Glutamatergic neuron (in vitro differentiated cells): ENCODE data around the gene CFAP73. TPM values are rescaled to one million over a fixed set of nuclear protein-coding genes. Genes with fewer than 3 reads are reported as not detected.

Source experiments
- DNase-seq: peaks from one replicate; pipeline ENCODE4 v3.0.0; 2022
- H3K27ac Mint-ChIP-seq: one replicate; pipeline ENCODE4 v1.8.0; 2020; ENCODE audit warnings: mild to moderate bottlenecking, mixed read lengths, inconsistent platforms; ENCODE audit not compliant: unreplicated experiment
- H3K27me3 Mint-ChIP-seq: one replicate; pipeline ENCODE4 v1.8.0; 2020; ENCODE audit warnings: mild to moderate bottlenecking, moderate library complexity, mixed read lengths, inconsistent platforms; ENCODE audit not compliant: unreplicated experiment
- H3K36me3 Mint-ChIP-seq: one replicate; pipeline ENCODE4 v1.8.0; 2020; ENCODE audit warnings: mild to moderate bottlenecking, mixed read lengths, inconsistent platforms; ENCODE audit not compliant: unreplicated experiment
- H3K4me1 Mint-ChIP-seq: one replicate; pipeline ENCODE4 v1.8.0; 2020; ENCODE audit warnings: mild to moderate bottlenecking, low read depth, mixed read lengths, inconsistent platforms; ENCODE audit not compliant: unreplicated experiment
- H3K4me3 Mint-ChIP-seq: one replicate; pipeline ENCODE4 v1.8.0; 2020; ENCODE audit warnings: mild to moderate bottlenecking, mixed read lengths, inconsistent platforms; ENCODE audit not compliant: unreplicated experiment
- H3K9me3 Mint-ChIP-seq: one replicate; pipeline ENCODE4 v1.8.0; 2020; ENCODE audit warnings: mild to moderate bottlenecking, moderate library complexity, mixed read lengths, inconsistent platforms; ENCODE audit not compliant: unreplicated experiment
- CTCF ChIP-seq: fragments of 200-600 bp; sonication (generic); IDR thresholded peaks from one replicate; pipeline ENCODE4 v1.5.0; 2021; ENCODE audit not compliant: partially characterized antibody, unreplicated experiment
- total RNA-seq: library from RNA; stranded (reverse); fragmentation: NEBNext Ultra II Directional; extraction: Animal tissue kit (Norgen Biotek cat#: 25700); gene quantifications from one replicate; pipeline ENCODE4 v1.2.1, GENCODE V29; 2021; ENCODE audit not compliant: unreplicated experiment

CFAP73 gene
- total RNA-seq, 1 donor from 2014 or later: not detected

GRCh38 chr12:113152835-113153814, 3.6 kb downstream of the CFAP73 start:
- H3K9me3 Mint-ChIP-seq: peaks cover 2% of the 10 kb centered on the region
- no peaks in the 10 kb centered on the region for H3K36me3 Mint-ChIP-seq
- H3K4me3 Mint-ChIP-seq: peak overlapping the region; percentile 55
- no peak for TF ChIP-seq CTCF
- DNase-seq: peak; percentile 69
- no peak overlapping the region for H3K27ac Mint-ChIP-seq
- H3K4me1 Mint-ChIP-seq: peaks cover 5% of the 10 kb centered on the region
- peaks cover 14% of the 10 kb centered on the region for H3K27me3 Mint-ChIP-seq

GRCh38 chr12:113154351-113154973, 4.9 kb downstream of the CFAP73 start:
- DNase-seq: peak; percentile 65
- H3K4me3 Mint-ChIP-seq: no peak overlapping the region

GRCh38 chr12:113155060-113155459, 5.5 kb downstream of the CFAP73 start:
- no peak for DNase-seq
- peaks cover 2% of the 10 kb centered on the region for H3K9me3 Mint-ChIP-seq
- peaks cover 5% of the 10 kb centered on the region for H3K4me1 Mint-ChIP-seq
- no peak overlapping the region for H3K4me3 Mint-ChIP-seq
- H3K27me3 Mint-ChIP-seq: peaks cover 11% of the 10 kb centered on the region
- TF ChIP-seq CTCF: no peak
- H3K36me3 Mint-ChIP-seq: no peaks in the 10 kb centered on the region
- no peak overlapping the region for H3K27ac Mint-ChIP-seq

More at GRCh38 chr12:113154351-113154973, 4.9 kb downstream of the CFAP73 start:
- Mint-ChIP-seq H3K27ac (no peak overlapping the region), H3K9me3 (peaks cover 2% of the 10 kb centered on the region), H3K27me3 (peaks cover 14% of the 10 kb centered on the region), H3K36me3 (no peaks in the 10 kb centered on the region), H3K4me1 (peaks cover 8% of the 10 kb centered on the region)
- TF ChIP-seq CTCF: no peak

GRCh38 chr12:113155646-113156045, 6.1 kb downstream of the CFAP73 start:
- H3K36me3 Mint-ChIP-seq: no peaks in the 10 kb centered on the region
- no peak for TF ChIP-seq CTCF
- H3K9me3 Mint-ChIP-seq: no peaks in the 10 kb centered on the region
- peaks cover 7% of the 10 kb centered on the region for H3K4me1 Mint-ChIP-seq
- DNase-seq: no peak
- no peak overlapping the region for H3K4me3 Mint-ChIP-seq
- no peak overlapping the region for H3K27ac Mint-ChIP-seq
- peaks cover 11% of the 10 kb centered on the region for H3K27me3 Mint-ChIP-seq
